Muscle of leg (tissue), 11 donors: ENCODE results near the gene ZNF785. TPM values are rescaled to one million over a fixed set of nuclear protein-coding genes. Genes with fewer than 3 reads are reported as not detected.

Source experiments
- DNase-seq: peaks from one replicate; pipeline ENCODE4 v3.0.0; 2013
- H3K27ac ChIP-seq: one replicate; pipeline ENCODE4 v1.5.1; 2013; ENCODE audit warnings: mild to moderate bottlenecking, low read length, control low read depth
- H3K27me3 ChIP-seq: one replicate; pipeline ENCODE4 v1.6.1; 2013; ENCODE audit warnings: low read length; ENCODE audit not compliant: control insufficient read depth, insufficient read depth
- H3K36me3 ChIP-seq: one replicate; pipeline ENCODE4 v1.6.1; 2013; ENCODE audit warnings: low read length; ENCODE audit not compliant: control insufficient read depth, insufficient read depth
- H3K4me1 ChIP-seq: one replicate; pipeline ENCODE4 v1.6.1; 2013; ENCODE audit warnings: low read length; ENCODE audit not compliant: control insufficient read depth, insufficient read depth
- H3K4me3 ChIP-seq: one replicate; pipeline ENCODE4 v1.5.1; 2013; ENCODE audit warnings: low read length, control low read depth
- H3K9me3 ChIP-seq: replicated peaks from 2 replicates; pipeline ENCODE4 v1.6.1; 2013; ENCODE audit warnings: low read depth, low read length; ENCODE audit not compliant: control insufficient read depth
- WGBS: methylation state at CpG from one replicate; pipeline ENCODE4 v1.1.5; 2013; ENCODE audit warnings: missing lambda C conversion rate; ENCODE audit not compliant: insufficient coverage; 5-methylcytosine and 5-hydroxymethylcytosine counted together
- polyA plus RNA-seq, 8 donors: library from polyadenylated mRNA; unstranded; fragments of 120-200 nt; gene quantifications; one replicate each; pipeline versions ENCODE4 v1.2.1 to v1.2.3, GENCODE V29; 2013; ENCODE audit warnings: inconsistent platforms in 1 of 8, low replicate concordance in 1 of 8; ENCODE audit not compliant: insufficient read length in 8 of 8, insufficient read depth in 1 of 8
- total RNA-seq: library from RNA; stranded (reverse); fragments of 120-200 nt; gene quantifications from one replicate; pipeline ENCODE4 v1.2.4, GENCODE V29; 2013

Gene ZNF785
- total and polyA plus RNA-seq, 9 donors: 9.7 to 16.6 (median 11.9) TPM

DNA sequence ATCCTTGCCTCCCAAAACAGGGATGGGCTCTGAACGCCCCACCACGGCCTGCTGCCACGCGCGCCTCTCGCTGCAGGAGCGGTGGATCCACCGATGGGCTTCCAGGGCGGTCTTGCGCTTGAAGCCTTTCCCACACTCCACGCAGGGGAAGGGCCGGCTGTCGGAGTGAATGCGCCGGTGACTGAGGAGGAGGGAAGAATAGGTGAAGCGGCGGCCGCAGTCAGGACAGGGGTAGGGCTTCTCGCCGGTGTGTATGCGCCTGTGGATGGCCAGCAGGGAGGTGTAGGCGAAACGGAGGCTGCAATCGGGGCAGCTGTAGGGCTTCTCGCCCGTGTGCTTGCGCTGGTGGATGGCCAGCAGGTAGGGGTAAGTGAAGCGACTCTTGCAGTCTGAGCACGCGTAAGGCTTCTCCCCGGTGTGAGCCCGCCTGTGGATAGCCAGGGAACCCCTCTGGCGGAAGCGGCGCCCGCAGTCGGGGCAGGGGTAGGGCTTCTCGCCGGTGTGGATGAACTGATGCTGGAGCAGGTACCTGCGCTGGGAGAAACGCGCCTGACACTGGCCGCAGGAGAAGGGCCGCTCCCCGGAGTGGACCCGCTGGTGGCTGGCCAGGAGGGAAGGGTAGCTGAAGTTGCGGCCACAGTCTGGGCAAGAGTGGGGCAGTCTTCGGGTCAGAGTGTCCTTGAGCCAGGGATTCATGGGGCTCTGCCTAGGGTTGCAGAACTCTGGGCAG lies 2.7 kb downstream of the ZNF785 start:
- peaks cover 47% of the 10 kb centered on the region for H3K36me3 ChIP-seq
- WGBS: 96% methylated on average over 45 of the region's 48 CpGs

GRCh38 chr16:30581457-30581856 lies 4.0 kb downstream of the ZNF785 start:
- no peaks in the 10 kb centered on the region for H3K9me3 ChIP-seq

More for the DNA sequence above, 2.7 kb downstream of the ZNF785 start:
- H3K27me3 ChIP-seq: no peaks in the 10 kb centered on the region
- H3K4me1 ChIP-seq: peaks cover 8% of the 10 kb centered on the region
- DNase-seq: no peak
- H3K27ac ChIP-seq: no peak overlapping the region
- H3K4me3 ChIP-seq: no peak overlapping the region
- no peaks in the 10 kb centered on the region for H3K9me3 ChIP-seq

GRCh38 chr16:30574678-30575077 lies 10.8 kb downstream of the ZNF785 start:
- DNase-seq: no peak
- no peaks in the 10 kb centered on the region for H3K9me3 ChIP-seq
- WGBS: no CpG with 5 or more reads among the region's 1 CpG
- no peaks in the 10 kb centered on the region for H3K27me3 ChIP-seq
- H3K4me1 ChIP-seq: peaks cover 23% of the 10 kb centered on the region
- no peak overlapping the region for H3K4me3 ChIP-seq
- H3K27ac ChIP-seq: no peak overlapping the region
- H3K36me3 ChIP-seq: peaks cover 19% of the 10 kb centered on the region

More at GRCh38 chr16:30581457-30581856, 4.0 kb downstream of the ZNF785 start:
- DNase-seq: no peak
- Histone ChIP-seq H3K27ac (no peak overlapping the region), H3K4me1 (peaks cover 8% of the 10 kb centered on the region), H3K36me3 (peaks cover 47% of the 10 kb centered on the region), H3K27me3 (no peaks in the 10 kb centered on the region), H3K4me3 (no peak overlapping the region)
- WGBS: 96% methylated on average over 4 of the region's 7 CpGs

DNA sequence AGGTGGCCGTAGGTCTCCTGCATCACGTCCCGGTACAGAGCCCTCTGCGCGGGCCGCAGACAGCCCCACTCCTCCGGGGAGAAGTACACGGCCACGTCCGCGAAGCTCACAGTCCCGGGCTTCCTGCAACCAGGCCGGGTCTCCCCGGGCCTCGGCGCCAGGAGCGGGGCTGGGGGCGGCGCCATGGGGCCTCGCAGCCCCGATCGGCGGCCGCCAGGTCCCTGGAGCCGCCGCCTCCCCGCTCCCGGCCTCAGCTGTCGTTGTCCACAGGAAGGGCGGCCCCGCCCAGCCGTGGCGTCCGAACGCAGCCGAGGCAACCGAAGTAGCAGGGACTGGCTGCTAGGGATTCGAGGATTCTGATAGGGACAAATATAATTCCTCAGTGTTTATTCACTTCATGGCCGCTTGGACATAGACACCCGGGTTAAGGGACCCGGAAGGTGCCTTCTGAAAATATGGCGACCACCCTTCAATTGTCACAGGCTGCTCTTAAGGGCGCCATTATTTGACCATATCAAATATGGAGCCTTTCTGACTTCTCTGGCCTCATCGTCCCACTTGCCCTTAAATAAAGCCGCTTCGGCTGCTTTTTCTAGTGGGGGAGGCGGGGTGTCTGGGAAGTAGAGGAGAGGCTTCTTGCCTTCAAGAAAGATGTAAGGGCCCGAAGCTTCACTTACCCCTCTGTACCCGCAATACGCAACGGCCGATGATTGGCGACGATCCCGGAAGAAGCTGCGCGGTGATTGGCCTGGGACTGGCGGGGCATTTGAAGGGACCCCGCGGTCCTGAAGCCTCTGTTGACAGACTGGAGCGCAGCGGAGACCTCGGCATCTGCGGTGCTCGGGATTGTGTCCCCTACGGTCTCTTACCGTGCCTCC lies 13.8 kb downstream of the ZNF785 start, which contains the start of gene ZNF688:
TSS of gene ZNF688 (minus strand) at position 270 of the 878 bp plus-strand sequence. CDS start at position 185, 85 bp downstream.
- Histone ChIP-seq H3K27ac (peak within 1 kb of the TSS; percentile 99), H3K9me3 (no peaks in the 10 kb centered on the region), H3K36me3 (peaks cover 9% of the 10 kb centered on the region), H3K27me3 (no peaks in the 10 kb centered on the region), H3K4me3 (peak within 1 kb of the TSS; percentile 82), H3K4me1 (peaks cover 23% of the 10 kb centered on the region)
- peak; percentile 100 for DNase-seq
- under 1% methylated on average over 60 of the region's 67 CpGs for WGBS

DNA sequence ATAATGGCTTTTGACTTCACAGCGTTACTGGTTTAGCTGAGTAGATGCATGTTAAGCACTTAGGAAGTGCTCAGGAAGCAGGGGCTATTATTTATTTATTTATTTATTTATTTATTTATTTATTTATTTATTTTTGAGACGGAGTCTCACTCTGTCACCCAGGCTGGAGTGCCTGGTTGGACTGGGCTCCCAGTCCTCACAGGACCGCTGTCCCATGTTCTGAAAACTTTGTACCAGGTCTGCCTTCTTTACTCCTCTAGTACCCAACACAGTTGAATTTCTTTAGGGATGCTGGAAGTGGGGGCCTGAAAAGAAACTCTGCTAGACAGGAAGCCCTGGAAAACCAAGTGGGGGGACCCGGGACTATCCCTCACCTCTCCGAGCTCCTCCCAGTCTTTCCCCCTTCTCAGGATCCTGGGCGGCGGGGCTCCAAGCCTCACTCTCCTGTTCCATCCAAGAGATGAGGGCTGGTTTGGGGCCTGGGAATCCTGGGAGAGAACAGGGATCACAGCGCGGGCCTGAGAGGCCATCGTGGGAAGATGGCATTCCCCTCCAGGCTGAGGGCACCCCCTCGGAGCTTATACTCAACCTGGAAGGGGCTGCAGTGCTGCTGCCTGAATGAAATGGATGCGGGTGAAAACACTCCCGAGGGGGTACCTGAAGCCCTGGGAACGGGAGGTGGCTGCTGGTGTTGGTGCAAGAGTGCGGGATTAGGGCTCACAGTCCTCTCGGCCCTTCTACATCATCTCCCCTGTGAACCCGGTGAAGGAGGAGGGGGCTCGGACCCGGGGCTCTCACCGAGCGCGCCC lies 14.7 kb downstream of the ZNF785 start:
- Histone ChIP-seq H3K36me3 (peaks cover 9% of the 10 kb centered on the region), H3K4me3 (peak overlapping the region; percentile 82), H3K9me3 (no peaks in the 10 kb centered on the region), H3K4me1 (peaks cover 23% of the 10 kb centered on the region), H3K27me3 (no peaks in the 10 kb centered on the region), H3K27ac (peak overlapping the region; percentile 99)
- DNase-seq: peak; percentile 72
- 0% methylated on average over 5 of the region's 22 CpGs for WGBS

DNA sequence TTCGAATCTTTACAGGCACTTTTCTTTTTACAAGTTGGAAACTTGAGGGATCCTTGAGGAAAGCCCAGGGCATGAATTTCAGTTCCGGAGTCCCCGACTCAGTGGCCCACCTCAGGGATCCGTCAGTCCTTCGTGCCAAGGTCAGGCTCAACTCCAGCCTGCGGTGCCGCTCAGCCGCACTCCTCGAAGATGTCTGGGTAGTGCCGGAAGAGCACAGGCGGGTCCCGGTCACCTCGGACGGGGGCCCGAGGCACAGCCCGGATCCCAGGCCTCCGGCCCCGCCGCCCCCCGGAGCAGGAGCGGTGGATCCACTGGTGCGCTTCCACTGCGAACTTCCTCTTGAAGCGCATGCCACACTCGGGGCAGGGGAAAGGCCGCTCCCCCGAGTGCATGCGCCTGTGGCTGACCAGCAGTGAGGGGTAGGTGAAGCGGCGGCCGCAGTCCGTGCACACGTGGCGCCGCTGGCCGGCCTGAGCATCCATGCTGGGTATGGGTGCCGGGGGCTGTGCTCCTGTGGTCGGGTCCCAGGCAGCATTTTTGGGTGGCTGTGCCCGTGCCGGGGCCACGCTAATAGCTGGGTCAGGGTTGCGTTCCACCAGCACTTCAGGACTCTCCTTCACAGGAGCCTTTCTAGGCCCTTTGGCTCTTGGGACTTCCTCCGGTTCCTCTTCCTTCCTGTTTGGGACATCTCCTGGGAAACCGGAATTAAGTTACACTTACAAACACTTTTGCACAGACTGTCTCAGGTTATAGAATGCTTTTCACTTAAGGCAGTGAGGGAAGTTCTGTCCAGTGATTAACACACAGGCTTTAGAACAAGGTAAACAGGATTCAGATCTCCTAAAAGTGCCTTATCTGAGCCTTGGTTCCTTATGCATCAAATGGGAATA lies 15.5 kb downstream of the ZNF785 start:
- peaks cover 9% of the 10 kb centered on the region for H3K36me3 ChIP-seq
- no peak overlapping the region for H3K4me3 ChIP-seq
- no peaks in the 10 kb centered on the region for H3K27me3 ChIP-seq
- DNase-seq: no peak
- H3K4me1 ChIP-seq: peaks cover 23% of the 10 kb centered on the region
- WGBS: 86% methylated on average over 41 of the region's 44 CpGs
- peak overlapping the region; percentile 99 for H3K27ac ChIP-seq
- no peaks in the 10 kb centered on the region for H3K9me3 ChIP-seq

DNA sequence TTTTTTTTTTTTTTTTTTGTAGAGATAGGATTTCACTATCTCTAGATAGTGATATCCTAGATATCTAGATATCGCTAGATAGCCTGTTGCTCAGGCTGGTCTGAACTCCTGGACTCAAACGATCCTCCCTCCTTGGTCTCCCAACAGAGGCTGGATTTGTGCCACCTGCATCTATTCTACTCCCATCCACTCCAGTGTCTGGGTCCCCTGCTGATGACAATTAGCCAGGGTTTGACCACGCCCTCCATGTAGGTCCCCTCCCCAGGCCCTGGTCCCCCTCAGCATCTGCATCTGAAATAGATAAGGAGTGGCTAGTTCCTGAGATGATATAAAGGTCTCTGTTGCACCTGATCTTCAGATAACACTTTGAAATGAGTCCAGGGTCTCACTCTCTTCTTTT lies 16.2 kb downstream of the ZNF785 start:
- Histone ChIP-seq H3K36me3 (peaks cover 9% of the 10 kb centered on the region), H3K9me3 (no peaks in the 10 kb centered on the region), H3K27ac (no peak overlapping the region), H3K27me3 (no peaks in the 10 kb centered on the region), H3K4me3 (no peak overlapping the region), H3K4me1 (peaks cover 23% of the 10 kb centered on the region)
- no peak for DNase-seq
- no CpG with 5 or more reads among the region's 3 CpGs for WGBS

- WGBS: 40% methylated on average over 1 of the region's 6 CpGs
- Histone ChIP-seq H3K4me1 (peaks cover 23% of the 10 kb centered on the region), H3K36me3 (peaks cover 9% of the 10 kb centered on the region), H3K9me3 (no peaks in the 10 kb centered on the region), H3K27me3 (no peaks in the 10 kb centered on the region), H3K4me3 (no peak overlapping the region), H3K27ac (no peak overlapping the region)
- DNase-seq: no peak
Observed at GRCh38 chr16:30567991-30568638, 17.4 kb downstream of the ZNF785 start.
